ENCODE measurements around the gene TBC1D22B. TPM values are rescaled to one million over a fixed set of nuclear protein-coding genes. Genes with fewer than 3 reads are reported as not detected.
A peak's percentile ranks its signal among the peaks of the same experiment; 100 is the strongest.

The TBC1D22B gene
- total RNA-seq, 1 donor from 2014 or later: 12.5 TPM

DNA sequence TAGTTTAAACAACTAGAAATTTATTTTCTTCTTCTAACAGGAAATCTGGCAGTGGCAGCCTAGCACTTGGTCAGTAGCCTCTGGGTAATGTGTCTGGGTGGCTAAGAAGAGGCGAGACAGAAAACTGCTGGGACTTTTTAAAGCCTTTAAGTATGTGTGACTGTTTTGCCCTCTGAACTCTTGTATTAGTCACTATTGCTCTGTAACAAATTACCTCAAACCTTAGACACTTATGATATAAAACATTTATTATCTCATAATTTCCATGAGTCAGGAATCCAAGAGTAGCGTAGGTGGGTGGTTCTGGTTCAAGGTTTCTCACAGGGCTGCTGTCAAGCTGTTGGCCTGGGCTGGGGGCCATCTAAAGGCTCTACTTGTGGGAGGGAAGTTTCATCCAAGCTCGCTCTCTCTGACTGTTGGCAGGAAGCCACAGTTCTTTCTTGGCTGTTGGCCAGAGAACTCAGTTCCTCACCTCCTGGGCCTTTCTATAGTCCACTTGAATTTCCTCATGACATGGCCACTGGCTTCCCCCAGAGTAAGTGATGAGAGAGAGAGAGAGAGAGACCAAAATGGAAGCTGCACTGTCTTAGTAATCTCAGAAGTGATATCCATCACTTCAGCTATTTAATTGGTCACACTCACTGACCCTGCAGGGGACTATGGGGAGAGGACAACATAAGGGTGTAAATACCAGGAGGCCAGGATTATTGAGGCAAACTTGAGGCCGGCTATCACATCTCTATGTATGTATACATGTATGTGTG lies 17.4 kb upstream of the TBC1D22B start:
- peak; percentile 86 for DNase-seq (ENCODE audit: low spot score)

DNA sequence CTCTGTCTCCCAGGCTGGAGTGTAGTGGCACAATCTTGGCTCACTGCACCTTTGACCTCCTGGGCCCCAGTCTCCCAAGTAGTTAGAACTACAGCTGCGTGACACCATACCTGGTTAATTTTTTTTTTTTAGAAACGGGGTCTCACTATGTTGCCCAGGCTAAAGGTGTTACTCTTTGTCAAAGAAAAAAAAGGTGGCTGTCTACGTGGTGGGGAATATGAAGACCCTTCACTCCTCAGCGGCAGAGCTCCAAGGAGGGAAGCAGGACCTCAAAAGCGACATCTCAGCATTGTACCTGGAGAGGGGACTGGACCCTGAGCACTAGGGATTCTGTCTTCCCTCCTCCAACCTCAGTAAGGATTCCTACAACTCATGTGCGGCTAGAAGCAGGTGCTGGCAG lies 16.4 kb upstream of the TBC1D22B start:
- no peak for DNase-seq (ENCODE audit: low spot score)

DNA sequence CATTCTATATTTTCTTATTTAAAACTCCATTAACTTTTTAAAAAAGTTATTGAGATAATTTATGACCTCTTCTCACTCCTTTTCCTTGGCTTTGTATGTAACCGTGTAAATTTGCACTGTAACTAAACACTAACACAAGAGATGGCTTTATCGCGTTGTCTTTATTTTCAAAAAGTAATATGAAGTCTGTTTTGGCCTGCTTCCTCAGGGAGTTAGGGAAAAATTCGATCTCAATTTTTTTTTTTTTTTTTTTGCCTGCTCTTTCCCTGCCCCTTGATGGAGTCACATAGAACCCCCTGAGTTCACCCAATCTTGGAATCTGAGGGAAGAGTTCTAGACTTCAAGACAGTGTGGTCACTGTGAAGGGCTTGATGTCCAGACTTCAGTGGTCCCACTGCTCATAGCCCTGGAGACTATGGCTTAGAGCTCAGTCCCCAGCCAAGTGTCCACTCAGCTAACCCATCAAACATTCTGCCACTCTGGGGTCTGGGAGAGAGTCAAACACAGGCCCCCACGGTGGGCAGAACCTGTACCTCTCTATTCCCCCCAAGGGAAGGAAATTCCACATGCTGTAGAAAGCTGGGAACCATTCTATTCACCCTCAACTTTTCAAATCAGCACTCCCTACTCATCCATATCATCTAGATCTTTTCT lies 15.7 kb upstream of the TBC1D22B start:
- no peak for DNase-seq (ENCODE audit: low spot score)

DNA sequence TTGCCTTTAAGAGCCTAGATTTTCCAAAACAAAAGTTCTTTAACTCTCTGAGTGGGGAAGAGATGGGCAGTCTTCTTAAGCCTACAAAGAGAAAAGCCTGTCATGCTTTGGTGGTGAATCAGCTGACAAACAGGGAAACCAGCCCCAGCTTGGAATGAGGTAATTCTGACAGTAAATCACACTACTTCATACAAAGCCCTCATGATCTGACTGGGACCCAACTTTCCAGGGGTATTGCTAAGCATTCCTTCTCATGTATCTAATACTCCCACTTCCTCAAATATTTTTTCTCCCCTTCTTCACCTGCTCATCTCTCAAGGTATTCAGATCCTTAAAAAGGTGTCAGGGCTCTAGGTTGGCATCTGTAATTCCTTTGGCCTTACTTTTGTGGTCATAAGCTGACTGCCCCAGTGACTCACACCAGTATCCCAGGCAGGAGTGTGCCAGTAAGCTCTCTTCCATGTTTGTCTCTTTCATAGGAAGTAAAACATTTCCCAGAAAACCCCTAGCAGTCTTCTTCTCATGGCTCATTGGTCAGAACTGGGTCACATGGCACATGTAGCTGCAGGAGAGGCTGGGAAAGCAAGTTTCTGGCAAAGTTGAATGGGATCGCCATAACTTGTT lies 15.0 kb upstream of the TBC1D22B start:
- DNase-seq (ENCODE audit: low spot score): no peak

DNA sequence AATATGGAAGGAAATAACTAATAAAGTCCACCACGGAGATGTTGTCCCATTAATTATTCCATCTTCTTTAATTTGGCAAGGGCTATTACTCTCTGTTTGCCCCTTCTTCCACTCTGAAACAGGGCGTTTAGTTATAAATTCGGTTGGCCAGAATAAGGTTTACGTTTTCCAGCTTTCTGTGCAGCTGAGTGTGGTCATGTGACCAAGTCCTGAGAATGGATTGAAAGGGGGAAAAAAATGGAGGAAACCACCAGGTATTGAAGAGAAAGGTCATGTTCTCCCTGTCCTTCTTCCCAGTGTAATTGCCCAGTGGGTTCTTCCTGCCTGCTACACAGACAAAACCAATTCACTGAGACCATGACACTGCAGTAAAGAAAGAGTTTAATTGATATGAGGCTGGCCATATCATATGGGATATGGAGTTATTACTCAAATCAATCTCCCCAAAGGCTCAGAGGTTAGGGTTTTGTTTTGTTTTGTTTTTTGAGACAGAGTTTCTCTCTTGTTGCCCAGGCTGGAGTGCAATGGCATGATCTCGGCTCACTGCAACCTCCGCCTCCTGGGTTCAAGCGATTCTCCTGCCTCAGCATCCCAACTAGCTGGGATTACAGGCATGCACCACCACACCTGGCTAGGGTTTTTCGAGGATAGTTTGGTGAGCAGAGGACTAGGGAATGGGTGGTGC lies 14.3 kb upstream of the TBC1D22B start:
- no peak for DNase-seq (ENCODE audit: low spot score)

DNA sequence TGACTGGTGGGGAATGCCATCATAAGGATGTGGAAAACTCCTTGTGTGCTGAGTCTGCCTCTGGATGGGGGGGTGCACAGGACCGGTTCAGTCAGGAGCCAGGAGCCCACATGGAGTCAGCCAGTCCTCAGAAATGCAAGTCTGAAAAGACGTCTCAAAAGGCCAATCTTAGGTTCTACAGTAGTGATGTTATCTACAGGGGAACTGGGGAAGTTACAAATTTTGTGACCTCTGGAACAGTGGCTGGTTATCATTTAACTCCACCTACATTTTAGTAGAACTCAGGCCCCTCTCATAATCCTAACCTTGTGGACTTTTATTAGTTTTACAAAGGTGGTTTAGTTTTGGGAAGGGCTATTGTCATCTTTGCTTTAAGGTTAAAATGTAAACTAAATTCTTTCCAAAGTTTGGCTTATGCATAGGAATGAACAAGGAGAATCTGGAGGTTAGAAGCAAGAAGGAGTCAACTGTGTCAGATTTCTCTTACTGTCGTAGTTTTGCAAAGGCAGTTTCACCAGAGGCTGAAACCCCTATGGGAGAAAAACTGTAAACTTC lies 13.7 kb upstream of the TBC1D22B start:
- DNase-seq (ENCODE audit: low spot score): no peak

DNA sequence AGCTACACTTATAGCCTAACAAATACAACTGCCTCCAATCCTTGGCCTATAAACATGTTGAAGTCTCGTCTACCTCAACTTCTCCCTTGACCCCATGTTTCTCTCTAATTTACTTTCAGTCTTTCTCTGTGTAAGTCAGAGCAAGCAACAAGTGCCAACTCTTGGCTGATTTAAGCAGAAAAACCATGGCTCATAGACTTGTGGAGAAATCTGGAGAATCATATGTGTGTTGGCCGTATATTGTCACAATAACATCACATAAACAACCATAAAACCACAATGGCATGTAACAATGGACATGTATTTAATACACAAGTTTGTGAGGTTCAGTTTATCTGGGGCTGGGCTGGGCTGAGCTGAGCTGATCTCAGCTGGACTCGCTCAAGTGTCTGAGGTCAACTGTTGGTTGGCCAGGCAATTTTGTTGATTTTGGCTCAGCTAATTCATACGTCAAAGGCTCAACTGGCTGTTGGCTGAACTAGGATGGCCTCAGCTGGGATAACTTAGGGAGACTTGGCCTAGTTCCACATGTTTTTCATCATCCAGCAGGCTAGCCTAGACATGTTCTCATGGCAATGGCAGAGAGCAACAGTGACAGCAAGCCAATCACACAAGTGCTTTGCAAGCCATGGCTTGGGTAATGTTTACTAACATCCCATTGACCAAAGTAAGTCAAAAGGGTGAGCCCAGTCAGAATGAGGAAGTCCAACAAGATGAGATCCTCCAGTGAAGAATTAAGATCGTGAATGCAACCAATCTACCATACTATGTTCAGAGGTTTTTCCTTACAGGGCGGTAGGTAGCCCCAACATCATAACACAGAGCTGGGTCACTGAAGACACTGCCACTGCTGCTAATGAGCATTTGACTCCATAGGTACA lies 12.9 kb upstream of the TBC1D22B start:
- peak; percentile 93 for DNase-seq (ENCODE audit: low spot score)

DNA sequence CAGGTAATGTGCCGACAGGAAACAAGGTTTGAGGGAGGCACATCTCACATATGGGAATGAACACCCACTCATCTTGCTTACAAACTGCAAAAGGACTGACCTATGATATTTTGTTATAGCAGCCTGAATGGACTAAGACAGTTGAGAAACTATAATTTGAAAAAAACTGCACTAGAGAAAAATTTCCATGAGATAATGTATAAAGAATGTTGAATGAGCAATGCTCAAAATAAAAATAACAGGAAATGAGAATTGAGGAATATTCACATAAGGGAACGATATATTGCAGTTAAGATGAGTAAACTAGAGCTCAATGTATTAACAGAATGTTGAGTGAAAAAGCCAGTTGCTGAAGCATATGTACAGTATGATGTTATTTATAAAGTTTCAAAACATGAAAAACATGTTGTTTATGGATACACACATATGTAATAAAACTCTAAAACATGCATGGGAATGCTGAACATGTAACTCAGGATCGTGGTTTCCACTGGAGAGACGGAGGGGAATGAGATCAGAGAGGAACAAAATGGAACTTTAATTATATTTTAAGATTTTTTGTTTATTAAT lies 6.3 kb upstream of the TBC1D22B start:
- no peak for DNase-seq (ENCODE audit: low spot score)

DNA sequence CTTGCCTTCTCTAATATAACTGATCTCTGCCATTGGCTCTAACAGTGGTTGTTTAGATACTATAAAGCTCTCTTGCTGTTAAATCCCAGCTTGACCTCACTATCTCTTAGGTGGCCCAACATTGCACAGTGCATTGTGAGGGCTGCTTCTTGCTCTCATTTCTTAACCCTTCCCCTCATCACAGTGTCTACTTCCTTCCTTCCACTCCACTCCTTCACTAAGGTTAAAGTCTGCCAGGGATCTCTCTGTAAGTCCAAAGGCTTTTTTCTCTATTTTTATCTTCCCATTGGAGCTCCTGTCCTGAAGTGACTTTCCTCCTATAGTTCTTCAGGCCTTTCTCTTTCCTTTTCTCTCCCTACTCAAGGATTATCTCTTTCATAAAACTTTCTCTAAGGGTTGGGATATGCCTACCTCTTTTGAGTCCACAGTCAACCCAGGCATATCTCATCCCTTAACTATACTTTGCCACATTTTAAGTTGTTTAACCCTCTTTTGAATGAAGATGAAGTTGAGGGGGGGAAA lies 4.0 kb upstream of the TBC1D22B start:
- no peak for DNase-seq (ENCODE audit: low spot score)

DNA sequence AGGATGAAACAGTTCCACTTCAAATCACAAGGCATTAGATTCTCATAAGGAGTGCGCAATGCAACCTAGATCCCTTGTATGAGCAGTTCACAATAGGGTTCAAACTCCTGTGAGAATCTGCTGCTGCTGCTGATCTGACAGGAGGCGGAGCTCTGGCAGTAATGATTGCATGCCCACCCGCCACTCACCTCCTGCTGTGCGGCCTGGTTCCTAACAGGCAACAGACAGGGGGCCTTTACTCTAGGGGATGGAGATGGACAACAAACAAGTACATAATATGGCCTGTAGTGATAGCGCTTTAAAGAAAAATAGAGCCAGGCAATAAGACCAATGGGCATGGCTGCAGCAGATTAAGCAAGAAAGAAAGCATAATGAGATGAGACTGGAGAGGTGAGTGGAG lies 2.7 kb upstream of the TBC1D22B start:
- no peak for DNase-seq (ENCODE audit: low spot score)

DNA sequence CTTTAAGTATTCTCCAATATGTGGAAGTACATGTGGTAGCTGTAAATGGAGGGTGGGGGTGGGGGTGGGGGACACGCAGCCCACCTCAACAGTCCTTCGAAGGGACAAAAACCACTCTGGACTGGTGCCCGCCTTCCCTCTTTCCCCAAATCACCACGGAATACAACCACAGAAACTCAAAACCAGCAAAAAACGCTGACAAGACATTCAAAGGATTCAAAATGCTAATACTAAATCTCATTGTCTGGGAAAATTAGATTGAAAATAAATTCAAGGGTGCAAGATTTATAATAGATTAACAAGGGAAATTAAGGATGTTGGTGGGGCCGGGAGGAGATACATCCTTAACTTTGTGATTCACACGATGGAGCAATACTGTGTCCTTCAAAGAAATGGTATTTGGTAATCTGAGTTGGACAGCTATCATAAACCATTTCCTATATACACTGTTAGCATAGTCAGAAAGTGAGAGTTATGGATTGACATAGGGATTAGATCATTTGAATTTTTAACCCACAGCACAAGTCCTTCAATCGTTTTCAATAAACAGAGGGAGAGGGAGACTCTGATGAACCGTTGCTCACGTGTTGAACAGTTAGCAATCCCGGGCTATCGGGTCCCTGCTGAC lies 766 bp upstream of the TBC1D22B start:
- no peak for DNase-seq (ENCODE audit: low spot score)

DNA sequence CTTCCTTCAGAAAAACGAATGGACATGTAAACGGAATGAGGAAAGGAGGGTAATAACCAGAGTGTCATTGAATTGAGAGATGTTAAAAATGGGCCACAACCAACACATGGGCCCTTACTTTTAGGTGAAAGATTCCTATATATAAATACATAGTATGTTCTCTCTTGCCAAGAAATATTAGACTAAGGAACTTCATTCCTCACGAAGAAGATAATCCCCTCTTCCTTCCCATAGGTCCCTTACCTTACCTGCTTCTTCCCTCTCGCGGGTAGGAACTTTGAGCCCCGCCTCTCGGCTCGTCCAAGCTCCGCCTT lies 295 bp upstream of the TBC1D22B start:
- no peak for DNase-seq (ENCODE audit: low spot score)

DNA sequence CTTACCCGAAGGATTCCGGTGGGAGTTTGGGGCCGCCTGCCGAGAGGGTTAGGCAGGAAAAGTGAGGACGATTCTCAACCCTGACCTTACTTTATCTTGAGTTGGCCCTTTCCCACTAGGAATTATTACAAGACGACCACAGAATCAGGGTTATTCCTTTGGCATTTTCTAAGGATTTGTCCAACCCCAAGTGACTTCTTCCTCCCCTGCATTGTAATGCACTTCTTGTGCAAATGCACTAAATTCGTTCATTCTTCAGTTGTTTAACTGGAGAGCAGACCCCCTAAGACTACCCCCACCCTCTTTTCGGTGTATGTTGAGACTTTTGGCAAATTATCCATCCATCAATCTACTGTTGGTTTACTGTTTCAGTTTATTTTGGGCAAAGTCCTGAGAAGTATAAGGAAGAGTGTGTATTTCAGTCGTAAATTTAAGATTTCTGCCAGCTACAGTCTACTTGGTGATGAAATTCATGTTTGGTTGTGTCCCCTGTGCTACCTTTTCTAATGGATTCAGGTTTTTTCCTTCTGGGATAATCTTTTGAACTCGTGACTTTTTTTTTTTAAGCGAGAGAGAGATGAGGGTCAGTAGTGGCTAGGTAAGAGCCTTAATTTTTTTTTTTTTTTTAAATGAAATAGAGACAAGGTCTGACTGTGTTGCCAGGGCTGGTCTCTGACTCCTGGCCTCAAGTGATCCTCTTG lies 983 bp downstream of the TBC1D22B start:
- no peak for DNase-seq (ENCODE audit: low spot score)

DNA sequence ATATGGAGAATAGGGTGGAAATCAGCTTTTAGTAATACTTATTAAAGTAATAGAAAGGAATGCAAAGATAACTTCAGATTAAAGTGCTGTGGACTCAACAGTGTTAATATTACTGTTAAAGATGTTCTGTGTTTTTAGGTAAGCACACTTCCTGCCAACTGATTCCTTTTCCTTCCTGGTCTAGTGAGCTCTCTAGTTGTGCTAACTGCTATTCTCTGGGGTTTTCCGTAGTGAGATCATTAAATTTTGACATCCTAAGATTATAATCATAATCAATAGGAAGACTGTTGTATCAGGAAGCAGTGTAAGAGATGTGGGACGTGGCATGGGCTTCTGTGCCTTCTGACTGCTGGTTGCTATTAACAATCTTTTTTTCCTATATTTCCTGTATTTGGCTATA lies 1.6 kb downstream of the TBC1D22B start:
- DNase-seq (ENCODE audit: low spot score): no peak

DNA sequence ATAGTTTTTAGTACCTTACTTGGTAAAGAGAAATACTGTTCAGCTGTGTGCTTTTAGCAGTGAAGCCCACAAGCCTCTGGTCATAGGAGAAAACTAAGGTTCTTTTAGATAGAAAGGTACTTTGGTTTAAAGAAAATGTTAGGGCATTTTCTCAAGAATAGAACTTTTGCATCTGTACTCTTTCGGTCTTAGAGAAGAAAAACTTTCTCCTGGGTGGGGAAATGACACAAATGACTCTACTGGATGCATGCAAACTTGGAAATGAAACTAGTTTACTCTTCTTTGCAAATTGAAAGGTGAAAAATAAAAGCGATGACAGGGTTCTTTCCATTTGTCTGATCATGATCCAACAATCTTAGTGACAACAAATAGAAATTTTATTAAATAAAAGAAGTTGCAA lies 2.5 kb downstream of the TBC1D22B start:
- DNase-seq (ENCODE audit: low spot score): no peak

DNA sequence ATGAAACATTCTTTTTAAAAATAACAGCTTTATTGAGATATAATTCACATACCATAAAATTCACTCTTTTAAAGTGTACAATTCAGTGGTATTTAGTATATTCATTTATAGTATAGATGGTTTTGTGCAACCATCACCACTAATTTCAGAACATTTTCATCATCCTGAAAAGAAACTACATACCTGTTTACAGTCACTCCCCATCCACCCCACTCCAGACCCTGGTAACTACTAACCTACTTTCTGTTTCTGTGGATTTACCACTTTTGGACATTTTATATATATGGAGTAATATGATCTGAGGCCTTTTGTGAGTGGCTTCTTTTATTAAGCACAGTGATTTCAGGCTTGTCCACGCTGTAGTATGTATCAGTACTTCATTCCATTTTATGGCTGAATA lies 2.9 kb downstream of the TBC1D22B start:
- DNase-seq (ENCODE audit: low spot score): no peak

DNA sequence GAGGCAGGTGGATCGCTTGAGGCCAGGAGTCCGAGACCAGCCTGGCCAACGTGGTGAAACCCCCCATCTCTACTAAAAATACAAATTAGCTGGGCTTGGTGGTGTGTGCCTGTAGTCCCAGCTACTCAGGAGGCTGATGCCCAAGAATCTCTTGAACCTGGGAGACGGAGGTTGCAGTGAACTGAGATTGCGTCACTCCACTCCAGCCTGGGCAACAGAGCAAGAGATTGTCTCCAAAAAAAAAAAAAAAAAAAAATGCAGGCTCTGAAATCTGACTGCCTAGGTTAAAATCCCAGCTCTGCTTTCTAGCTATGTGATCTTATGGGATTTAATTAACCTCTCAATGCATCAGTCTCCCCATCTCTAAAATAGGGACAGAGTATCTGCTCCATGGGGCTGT lies 3.6 kb downstream of the TBC1D22B start:
- no peak for DNase-seq (ENCODE audit: low spot score)

DNA sequence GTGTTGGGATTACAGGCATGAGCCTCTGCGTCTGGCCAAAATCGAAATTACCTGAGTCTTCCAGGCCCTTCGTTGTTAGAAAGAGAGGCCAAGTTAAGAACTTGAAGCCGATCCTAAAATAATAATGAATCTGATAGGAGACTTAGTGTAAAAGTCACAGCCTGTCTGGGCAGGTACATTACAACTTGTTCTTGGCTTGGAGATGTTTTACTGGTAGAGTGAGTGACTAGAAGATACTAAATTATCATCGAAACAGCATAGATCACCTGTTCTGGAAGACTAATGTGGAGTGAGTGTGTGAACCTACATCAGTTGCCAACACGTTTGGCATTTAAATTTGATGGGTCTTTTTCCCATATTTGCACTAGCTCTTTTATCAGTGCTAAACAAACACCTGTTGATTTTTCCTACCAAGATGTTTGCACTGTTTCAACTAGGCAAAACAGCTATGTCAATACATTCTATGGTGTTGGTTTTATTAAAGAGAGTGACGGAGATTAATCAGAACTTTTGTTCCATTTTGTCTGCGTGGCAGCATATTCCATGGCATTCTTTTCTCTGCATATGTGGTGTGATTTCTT lies 5.0 kb downstream of the TBC1D22B start:
- no peak for DNase-seq (ENCODE audit: low spot score)

DNA sequence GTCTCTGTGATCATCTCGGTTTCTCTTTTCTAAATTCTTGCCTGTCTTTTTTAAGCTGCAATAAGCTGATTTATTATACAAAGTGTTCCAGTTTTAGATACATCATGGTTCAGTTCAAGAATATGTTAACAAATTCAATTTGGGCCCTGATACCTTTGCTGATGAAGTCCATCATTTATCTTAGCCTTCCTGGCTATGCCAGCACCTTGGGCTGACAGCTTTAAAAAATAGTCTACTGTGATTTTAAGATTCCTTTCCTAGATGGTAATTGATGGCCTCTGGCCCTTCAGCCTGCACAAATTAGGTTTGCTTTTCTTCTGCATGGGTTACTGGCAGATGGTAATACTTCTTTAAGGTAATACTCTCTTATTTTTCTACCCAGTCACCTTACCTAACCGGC lies 7.4 kb downstream of the TBC1D22B start:
- no peak for DNase-seq (ENCODE audit: low spot score)
